ENCODE data around the gene SH2D3C.

DNA sequence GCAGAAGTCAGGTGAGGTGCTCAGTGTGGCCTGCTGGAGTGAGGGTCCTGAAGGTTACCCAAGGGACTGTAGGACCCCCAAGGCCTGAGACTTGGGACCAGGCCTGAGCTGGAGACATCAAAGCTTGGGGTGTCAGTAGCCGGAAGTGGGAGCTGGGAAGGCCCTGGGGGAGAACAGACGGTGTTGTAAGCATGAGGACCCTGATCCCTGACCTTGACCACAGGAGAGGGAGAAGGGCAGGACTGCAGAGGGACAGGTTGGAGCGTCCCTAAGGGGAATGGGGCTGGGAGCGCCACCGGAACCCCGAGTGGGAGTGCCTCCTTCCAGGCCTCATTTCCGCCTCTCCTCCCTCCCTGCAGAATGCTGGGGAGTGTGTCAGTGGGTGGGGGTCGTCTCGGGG, 62.1 kb downstream of the SH2D3C start:
- TF ChIP-seq, protein P1, sequence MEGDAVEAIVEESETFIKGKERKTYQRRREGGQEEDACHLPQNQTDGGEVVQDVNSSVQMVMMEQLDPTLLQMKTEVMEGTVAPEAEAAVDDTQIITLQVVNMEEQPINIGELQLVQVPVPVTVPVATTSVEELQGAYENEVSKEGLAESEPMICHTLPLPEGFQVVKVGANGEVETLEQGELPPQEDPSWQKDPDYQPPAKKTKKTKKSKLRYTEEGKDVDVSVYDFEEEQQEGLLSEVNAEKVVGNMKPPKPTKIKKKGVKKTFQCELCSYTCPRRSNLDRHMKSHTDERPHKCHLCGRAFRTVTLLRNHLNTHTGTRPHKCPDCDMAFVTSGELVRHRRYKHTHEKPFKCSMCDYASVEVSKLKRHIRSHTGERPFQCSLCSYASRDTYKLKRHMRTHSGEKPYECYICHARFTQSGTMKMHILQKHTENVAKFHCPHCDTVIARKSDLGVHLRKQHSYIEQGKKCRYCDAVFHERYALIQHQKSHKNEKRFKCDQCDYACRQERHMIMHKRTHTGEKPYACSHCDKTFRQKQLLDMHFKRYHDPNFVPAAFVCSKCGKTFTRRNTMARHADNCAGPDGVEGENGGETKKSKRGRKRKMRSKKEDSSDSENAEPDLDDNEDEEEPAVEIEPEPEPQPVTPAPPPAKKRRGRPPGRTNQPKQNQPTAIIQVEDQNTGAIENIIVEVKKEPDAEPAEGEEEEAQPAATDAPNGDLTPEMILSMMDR (tag by site-specific recombination; IDR thresholded peaks at IDR 0.05), result no peak
- no peak for TF ChIP-seq ZNF274 (IDR thresholded peaks at IDR 0.05; ENCODE audit: low read length)
- TF ChIP-seq ZNF274 (tag by site-specific recombination; IDR thresholded peaks at IDR 0.05; ENCODE audit: borderline replicate concordance), result no peak
- no peak for TF ChIP-seq ZNF624 (tag by site-specific recombination; IDR thresholded peaks at IDR 0.05)
- TF ChIP-seq ZNF785 (tag by site-specific recombination; IDR thresholded peaks at IDR 0.05), result no peak
- TF ChIP-seq, protein P2, sequence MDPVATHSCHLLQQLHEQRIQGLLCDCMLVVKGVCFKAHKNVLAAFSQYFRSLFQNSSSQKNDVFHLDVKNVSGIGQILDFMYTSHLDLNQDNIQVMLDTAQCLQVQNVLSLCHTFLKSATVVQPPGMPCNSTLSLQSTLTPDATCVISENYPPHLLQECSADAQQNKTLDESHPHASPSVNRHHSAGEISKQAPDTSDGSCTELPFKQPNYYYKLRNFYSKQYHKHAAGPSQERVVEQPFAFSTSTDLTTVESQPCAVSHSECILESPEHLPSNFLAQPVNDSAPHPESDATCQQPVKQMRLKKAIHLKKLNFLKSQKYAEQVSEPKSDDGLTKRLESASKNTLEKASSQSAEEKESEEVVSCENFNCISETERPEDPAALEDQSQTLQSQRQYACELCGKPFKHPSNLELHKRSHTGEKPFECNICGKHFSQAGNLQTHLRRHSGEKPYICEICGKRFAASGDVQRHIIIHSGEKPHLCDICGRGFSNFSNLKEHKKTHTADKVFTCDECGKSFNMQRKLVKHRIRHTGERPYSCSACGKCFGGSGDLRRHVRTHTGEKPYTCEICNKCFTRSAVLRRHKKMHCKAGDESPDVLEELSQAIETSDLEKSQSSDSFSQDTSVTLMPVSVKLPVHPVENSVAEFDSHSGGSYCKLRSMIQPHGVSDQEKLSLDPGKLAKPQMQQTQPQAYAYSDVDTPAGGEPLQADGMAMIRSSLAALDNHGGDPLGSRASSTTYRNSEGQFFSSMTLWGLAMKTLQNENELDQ (tag by site-specific recombination; IDR thresholded peaks at IDR 0.05; ENCODE audit: low read depth), result no peak
- TF ChIP-seq ZNF510 (tag by site-specific recombination; IDR thresholded peaks at IDR 0.05; ENCODE audit: insufficient replicate concordance), result no peak
- TF ChIP-seq ZNF473 (tag by site-specific recombination; IDR thresholded peaks at IDR 0.05), result no peak
- TF ChIP-seq SETDB1 (IDR thresholded peaks at IDR 0.05; ENCODE audit: insufficient read length, low read length), result no peak
- TF ChIP-seq MYNN (tag by site-specific recombination; IDR thresholded peaks at IDR 0.05; ENCODE audit: borderline replicate concordance), result no peak
- no peak for TF ChIP-seq SP2 (tag by site-specific recombination; IDR thresholded peaks at IDR 0.05)
- no peak for TF ChIP-seq ZNF311 (tag by site-specific recombination; IDR thresholded peaks at IDR 0.05; ENCODE audit: borderline replicate concordance)
- TF ChIP-seq, protein P3, sequence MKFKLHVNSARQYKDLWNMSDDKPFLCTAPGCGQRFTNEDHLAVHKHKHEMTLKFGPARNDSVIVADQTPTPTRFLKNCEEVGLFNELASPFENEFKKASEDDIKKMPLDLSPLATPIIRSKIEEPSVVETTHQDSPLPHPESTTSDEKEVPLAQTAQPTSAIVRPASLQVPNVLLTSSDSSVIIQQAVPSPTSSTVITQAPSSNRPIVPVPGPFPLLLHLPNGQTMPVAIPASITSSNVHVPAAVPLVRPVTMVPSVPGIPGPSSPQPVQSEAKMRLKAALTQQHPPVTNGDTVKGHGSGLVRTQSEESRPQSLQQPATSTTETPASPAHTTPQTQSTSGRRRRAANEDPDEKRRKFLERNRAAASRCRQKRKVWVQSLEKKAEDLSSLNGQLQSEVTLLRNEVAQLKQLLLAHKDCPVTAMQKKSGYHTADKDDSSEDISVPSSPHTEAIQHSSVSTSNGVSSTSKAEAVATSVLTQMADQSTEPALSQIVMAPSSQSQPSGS (tag by site-specific recombination; IDR thresholded peaks at IDR 0.05; ENCODE audit: low read depth), result no peak
- TF ChIP-seq YY1 (tag by site-specific recombination; IDR thresholded peaks at IDR 0.05), result no peak

Measured in HEK293 (cell line).